Measurements from ENCODE around the gene FEM1B. TPM values are rescaled to one million over a fixed set of nuclear protein-coding genes. Genes with fewer than 3 reads are reported as not detected.

Gene FEM1B
- total RNA-seq, 1 donor from 2014 or later, result 29.5 TPM

DNA sequence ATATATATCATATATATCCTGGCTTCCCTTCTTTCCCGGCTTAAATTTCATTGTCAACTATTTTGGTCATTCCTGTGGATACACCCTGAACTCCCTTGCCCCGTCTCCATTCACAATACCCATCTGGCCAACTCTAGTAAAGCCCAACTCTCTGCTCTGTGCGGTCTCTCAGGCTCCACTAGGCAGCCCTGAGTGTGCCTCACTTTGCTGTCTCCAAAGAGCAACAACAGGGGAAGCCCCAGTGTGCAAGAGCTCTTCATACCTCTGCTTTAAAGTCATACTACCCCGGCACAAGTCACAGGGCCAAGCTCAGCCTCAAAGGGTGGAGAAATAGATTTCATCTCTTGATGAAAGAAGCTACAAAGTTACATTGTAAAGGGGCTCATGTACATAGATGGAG is 18.9 kb upstream of the FEM1B start:
- no peak for DNase-seq (ENCODE audit: extremely low read depth, low read depth, low spot score)

DNA sequence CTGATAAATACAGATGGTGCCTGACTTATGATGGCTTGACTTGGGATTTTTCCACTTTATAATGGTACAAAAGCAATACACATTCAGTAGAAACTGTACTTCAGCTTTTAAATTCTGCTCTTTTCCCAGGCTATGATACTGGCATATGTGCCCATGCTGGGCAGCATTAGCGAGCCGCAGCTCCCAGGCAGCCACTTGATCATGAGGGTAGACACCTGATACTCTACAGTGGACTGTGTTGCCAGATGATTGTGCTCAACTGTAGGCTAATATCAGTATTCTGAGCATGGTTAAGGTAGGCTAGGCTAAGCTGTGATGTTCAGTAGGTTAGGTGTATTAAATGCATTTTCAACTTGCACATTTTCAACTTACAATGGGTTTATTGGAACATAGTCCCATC is 17.7 kb upstream of the FEM1B start:
- DNase-seq (ENCODE audit: extremely low read depth, low read depth, low spot score), result no peak

DNA sequence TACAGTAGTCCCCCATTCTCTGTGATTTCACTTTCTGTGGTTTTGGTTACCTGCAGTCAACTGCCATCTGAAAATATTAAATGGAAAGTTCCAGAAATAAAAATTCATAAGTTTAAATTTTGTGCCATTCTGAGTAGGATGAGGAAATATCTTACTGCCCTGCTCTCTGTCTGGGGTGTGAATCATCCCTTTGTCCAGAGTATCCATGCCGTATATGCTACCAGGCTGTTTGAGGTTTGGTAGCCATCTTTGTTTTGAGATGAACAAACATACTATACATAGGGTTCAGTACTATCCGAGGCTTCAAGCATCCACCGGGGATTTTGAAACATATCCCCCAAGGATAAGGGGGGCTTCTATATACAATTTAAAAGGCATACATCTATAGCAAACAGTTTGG is 16.3 kb upstream of the FEM1B start:
- DNase-seq (ENCODE audit: extremely low read depth, low read depth, low spot score), result no peak

DNA sequence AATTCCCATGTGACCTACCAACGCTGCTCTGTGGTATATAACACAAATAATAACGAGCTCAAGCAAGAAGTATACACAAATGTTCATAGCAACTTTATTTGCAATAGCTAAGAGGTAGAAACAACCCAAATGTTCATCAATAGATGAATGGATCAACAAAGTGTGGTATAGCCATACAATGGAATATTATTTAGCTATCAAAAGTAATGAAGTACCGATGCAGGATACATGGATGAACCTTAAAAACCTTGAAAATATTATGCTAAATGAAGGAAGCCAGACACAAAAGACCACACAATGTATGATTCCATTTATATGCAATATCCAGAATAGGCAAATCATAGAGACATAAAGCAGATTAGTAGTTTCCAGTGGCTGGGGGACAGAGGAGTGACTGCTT is 15.6 kb upstream of the FEM1B start:
- no peak for DNase-seq (ENCODE audit: extremely low read depth, low read depth, low spot score)

DNA sequence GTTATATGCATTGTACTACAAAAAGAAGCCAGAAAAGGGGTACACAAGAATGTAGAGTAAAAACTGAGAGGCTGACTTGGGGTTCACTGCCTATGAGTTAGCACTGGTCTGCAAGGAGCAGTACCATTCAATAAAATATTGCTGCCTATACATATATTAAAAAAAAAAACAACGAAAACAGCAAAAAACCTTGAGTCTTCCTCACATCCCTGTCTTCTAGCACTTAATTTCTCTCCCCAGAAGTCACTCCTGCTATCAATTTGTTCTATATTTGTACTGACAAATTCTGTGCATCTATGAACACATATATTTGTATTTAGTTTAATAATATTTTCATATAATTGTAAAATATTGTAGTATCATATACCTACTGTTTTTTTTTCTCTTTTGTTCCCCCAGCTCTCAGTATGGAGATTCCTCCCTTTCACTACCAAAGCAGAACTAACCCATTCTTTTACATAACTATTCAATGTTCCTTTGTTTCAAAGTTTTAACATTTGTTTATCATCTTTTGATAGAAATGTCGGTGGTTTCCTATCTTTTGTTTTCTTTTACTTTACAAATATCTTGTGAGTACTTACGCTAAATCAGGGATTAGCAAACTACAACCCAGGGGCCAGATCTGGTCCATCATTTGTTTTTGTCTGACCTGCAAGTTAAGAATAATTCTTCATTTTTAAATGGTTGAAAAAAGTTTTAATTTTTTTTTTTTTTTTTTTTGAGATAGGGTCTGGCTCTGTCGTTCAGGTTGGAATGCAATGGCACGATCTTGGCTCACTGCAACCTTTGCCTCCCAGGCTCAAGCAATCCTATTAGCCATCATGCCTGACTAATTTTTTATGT is 14.8 kb upstream of the FEM1B start:
- DNase-seq (ENCODE audit: extremely low read depth, low read depth, low spot score), result no peak

DNA sequence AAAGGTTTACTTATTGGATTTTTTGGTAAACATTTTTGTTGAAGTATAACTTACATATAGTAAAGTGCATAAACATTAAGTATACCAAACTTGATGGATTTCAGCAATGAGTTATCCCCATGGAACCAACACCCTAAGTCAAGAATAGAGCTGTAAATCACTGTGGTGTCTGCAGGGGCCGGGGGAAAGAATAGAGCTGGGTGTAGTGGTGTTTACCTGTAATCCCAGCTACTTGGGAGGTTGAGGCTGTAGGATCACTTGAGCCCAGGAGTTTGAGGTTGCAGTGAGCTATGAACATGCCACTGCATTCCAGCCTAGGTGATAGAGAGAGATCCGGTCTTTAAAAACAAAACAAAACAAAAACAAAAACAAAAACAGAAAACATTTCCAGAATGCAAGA is 13.3 kb upstream of the FEM1B start:
- DNase-seq (ENCODE audit: extremely low read depth, low read depth, low spot score), result no peak

DNA sequence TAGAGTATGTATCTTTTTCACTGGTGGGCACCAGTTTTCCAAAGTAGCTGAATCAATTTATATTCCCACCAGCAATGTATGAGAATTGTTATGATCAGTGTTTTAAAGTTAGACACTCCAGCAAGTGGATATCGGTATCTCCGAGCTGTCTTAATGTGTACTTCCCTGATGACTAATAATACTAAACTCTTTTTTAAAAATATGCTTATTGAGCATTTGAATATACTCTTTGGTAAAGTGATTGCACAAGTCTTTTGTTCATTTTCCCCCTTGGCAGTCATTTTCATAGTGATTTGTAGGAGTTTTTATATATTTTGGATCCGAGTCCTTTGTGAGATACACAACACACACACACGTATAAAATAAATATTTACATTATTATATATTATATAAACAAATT is 12.5 kb upstream of the FEM1B start:
- no peak for DNase-seq (ENCODE audit: extremely low read depth, low read depth, low spot score)

DNA sequence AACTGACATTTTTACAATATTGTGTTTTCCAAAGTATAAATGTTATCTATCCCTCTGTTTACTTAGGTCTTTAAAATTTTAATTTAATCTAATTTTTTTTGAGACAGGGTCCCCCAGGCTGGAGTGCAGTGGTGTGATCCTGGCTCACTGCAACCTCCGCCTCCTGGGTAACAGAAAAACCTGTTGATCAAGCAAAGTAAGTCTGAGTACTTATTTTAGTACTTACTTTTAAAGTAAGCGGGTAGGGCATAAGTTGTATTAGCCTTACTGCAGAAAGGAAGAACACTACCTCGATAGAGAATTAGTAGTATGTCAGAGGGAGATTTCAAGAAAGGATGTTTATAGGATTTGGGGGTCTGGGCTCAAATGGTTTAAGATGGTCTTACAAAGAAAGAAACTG is 11.9 kb upstream of the FEM1B start:
- DNase-seq (ENCODE audit: extremely low read depth, low read depth, low spot score), result no peak

DNA sequence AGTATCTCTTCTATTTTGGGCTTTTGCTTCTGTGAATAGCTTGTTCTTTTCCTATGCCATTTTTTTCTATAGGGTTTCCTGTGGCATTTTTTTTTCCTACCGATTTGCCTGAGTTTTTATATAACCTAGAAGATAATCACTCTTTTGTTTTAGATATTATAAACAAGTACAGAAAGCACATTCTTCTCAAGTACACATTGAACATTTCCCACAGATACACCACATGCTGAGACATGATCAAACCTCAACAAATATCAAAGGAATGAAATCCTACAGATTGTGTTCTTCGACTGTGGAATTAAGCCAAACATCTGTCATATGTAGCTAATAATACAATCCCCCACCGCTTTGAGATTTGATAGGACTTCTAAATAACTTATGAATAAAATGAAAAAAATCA is 9.1 kb upstream of the FEM1B start:
- no peak for DNase-seq (ENCODE audit: extremely low read depth, low read depth, low spot score)

DNA sequence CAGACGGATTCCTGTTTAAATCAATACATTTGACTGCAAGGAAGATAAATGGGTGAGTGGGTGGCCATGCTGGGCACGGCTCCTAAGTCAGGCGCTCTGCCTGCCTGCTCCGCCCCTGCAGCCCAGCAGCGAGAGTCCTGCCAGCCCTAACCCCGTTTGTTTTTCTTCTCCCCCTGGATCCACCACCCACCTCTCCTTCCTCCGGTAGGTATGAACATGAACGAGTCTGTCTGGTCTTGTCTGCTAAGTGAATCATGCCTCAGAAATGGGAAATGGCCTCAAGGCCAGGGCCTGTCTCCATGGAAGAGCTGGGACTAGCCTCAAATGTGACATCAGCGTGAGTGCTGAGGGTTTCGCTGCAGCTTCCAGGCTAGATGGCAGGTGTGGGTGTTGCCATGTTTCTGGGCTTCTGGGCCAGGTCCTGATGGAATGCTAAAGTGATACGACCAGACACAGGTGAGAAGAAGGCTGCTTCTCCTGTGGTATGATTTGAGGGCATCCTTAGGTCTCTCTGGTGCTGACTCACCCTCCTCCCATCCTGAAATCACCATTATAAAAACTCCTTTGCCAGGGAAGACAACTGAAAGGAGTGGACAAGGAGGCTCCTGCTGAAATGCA is 5.6 kb upstream of the FEM1B start:
- no peak for DNase-seq (ENCODE audit: extremely low read depth, low read depth, low spot score)

DNA sequence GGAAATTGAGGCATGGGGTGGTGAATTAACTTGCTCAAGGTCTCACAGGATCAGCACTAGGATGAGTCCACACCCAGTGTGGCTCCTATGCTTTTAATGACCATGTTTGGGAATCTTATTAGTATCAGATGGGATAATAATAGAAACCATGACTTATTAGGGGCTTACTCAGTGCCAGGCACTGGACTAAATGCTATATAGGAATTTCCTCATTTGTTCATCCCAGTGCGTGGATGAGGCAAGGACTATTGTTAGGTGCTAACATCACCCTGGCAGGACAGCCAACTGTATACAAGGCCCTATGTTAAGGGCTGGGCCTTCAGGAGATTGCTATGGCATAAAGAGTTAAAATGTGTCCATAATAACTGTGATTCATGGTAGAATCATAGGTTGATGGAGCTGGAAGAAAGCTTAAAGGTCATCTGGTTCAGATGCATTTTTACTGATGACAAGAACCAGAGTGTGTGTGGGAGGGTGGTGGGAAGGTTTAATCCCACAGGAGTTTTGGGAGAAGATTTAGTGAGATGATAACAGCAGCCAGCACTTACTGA is 4.7 kb upstream of the FEM1B start:
- no peak for DNase-seq (ENCODE audit: extremely low read depth, low read depth, low spot score)

DNA sequence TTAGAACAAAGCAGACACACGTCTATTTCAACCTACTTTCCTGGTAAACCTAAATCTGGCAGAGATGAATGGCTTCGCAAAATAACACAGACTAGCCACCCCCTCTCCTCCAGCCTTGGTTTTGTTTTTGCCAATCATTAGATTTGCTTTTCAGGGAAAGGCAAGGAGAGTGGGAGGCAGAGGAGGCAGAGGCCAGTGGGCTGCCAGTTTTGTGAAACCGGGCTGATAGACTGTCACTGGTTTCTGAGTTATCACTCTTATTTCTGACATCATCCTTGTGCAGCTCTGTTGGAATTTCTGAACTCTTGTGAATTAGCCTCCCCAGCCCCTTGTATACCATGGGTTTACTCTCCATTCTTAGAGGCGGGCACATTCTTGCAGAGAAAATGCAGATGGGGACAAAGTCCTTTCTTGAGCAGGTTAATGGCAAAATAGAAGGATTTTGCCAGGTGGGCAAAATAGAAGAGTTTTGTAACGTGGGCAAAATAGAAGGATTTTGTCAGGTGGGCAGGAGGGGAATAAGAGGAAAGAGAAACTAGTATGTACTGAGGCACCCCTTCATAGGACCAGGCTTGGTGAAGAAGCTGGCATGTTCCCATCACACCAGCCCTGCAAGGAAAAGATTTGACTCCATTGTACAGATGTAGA is 3.2 kb upstream of the FEM1B start:
- DNase-seq (ENCODE audit: extremely low read depth, low read depth, low spot score), result no peak

DNA sequence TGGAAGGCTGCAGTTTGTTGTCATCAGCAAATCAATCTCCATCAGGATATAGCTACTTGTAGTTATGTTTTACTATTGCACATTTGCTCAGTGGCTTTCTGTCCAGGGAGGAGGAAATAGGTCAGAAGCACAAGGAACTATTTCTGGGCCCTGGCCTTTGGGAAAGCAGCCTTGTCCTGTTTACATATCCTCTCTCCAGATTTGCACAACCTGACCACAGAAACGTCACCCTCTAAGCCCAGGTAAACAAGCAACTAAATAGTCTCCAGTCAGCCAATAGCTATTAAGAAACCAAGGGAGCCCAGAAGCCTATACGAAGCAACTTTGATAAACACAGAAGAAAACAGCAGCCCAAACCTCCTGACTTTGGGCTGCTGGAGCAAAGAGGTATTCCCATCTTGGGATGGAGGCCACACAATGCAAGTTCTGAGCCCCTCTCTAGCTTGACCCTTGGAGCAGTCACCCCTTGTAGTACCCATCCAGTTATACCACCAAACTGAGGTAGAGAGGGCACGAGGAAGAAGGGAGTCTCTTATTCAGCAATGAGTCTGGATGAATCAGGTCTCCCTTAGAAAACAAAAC is 2.3 kb upstream of the FEM1B start:
- no peak for DNase-seq (ENCODE audit: extremely low read depth, low read depth, low spot score)

DNA sequence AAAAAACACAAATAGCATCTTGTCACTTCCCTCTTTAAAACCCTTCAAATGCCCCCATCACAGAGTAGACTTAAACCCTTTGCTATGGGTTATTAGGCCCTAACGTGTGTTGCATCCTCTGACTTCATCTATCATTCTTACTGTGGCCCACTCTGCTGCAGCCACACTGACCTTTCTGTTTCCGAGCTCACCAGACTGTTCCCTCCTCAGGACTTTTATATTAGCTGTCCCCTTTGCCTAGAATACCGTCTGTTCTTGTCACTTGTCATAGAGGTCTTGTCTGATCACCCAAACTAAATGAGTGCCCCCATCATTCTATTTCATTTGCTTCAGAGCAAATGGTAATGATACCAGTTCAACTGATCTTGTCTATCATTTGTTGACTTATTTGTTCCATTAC is 877 bp upstream of the FEM1B start:
- no peak for DNase-seq (ENCODE audit: extremely low read depth, low read depth, low spot score)

DNA sequence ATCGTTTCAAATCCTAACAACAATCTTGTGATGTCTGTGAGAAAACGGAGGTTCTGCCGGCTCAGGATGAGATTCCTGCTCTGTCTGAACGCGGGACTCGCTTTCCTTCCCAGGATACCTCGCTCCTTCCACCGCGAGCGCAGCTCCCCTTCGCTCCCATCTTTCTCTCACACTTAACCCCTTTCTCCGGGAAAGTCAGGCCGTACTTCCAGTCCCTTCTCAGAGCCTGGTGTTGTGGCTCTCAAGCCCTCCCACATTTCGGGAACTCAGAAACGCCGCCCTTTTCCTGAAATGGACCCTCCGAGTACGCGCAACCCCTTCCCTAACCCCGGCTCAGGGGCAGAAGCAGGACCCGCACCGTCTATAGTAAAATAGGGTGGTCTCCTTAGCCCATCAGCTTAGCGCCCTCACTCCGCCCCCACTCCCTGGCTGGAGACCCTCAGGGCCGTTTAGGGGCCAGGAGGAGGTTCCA is 378 bp upstream of the FEM1B start:
- DNase-seq (ENCODE audit: extremely low read depth, low read depth, low spot score), result peak; percentile 27

DNA sequence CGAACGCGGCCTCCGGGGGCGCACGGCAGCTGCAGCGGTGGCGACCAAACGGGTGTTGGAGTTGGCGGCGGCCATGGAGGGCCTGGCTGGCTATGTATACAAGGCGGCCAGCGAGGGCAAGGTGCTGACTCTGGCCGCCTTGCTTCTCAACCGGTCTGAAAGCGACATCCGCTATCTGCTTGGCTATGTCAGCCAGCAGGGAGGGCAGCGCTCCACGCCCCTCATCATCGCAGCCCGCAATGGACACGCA is 725 bp downstream of the FEM1B start:
- DNase-seq (ENCODE audit: extremely low read depth, low read depth, low spot score), result no peak

DNA sequence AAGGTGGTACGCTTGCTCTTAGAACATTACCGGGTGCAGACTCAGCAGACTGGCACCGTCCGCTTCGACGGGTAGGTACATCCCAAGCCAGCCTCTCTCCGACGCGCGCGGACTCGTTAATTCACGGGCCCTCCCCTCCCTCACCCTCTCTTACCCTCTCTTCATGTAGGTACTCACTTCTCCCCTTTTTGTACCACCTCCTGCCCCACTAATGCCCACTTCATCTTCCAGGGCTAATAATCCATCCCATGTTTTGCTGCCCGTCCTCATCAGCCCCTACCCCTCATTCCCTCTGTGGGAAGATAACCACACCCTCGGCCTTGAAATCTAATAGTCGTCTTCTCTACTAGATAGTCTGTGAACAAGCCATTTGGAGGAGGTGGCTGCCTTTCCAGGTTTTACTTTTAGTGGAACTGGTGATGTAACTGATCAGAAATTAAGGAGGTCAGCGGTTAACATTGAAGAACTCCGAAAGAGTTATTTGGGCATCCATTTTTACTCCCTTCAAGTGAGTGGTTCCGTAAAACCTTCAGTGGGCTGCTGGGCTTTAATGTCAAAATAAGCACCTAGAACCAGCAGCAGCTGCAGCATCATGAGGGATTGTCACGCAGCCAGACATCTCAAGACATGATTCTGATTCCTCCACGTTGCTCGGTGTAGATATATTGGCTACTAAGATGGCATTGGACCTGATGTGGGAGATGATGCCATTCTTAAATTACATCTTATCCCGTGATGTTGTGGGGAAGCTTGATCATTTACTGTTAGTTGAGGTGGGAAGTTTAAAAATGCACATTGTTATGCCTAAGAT is 1.3 kb downstream of the FEM1B start:
- no peak for DNase-seq (ENCODE audit: extremely low read depth, low read depth, low spot score)

DNA sequence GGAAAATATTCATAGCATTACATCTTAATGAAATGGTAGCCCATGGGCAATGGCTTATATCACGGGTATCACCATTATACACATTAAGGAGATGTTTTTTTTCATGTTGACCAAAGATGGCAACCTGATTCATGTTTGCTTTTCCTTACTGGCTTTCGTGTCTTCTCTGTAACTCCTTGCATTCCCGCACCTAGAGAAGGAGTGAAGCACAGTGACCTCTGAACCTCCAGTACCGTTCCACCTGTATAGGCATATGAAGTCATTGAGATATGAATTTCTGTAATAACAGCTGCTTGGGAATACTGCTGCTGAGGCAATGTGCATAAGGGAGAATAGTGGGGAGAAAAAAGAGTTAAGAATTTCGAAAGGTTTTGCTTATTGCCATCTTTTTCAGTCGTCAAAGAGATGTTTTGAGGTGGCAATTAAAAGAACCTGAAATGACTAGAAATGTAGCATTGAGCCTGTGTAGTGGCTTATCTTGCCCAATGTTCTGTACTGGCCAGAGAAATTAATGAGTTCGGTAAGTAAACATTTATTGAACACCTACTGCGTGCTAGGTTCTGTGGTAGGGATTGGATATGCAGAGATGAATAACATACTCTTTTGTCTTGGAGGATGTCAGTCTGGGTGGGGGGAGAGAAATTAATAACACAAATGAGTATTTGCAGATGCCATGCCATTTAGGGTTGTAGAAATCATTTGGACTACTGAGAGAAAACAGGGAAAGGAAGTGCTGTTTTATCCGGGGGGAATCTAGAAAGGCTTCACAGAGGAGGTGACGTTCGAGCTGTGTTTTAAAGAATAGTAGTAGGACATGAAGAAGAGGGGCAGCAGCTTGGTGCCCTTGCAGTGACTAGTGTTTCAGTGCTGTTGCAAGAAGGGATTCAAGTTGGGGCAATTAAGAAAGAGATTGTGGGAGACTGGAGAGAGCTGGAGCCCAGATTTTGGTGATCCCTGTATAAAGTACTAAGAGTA is 2.5 kb downstream of the FEM1B start:
- DNase-seq (ENCODE audit: extremely low read depth, low read depth, low spot score), result no peak

DNA sequence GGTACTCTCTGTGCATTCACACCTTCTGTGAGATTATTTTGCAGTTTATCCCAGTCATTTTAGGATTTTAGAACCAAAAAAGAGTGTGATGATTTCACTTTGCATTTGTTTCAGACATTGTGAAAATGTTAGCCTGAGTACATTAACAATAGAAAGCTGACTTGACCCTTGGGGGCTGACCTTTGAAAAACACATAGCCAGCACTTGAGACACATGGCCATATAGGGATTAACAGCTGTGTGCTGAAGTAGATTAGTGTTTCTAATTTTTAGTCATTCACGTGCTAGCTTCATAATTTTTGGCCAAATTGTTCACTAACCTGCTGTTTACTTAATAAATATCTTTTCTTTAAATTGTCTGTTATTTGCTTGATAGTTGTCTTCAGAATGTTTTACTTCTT is 3.5 kb downstream of the FEM1B start:
- DNase-seq (ENCODE audit: extremely low read depth, low read depth, low spot score), result no peak

DNA sequence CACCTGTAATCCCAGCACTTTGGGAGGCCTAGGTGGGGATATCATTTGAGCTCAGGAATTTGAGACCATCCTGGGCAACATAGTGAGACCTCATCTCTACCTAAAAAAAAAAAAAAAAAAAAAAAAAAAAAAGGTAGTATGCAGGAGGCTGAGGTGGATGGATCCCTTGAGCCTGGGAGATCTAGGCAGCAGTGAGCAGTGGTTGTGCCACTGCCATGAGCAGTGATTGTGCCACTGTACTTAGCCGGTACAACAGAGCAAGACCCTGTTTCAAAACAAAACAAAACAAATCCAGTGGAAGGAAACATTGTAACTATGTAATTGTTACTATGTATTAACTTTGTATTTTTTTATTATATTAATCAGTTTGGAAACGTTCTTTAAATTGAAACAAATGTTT is 5.9 kb downstream of the FEM1B start:
- DNase-seq (ENCODE audit: extremely low read depth, low read depth, low spot score), result no peak

Measured in glomerular endothelial cell (primary cell).